Measurements from ENCODE around the gene ZNF30. TPM values are rescaled to one million over a fixed set of nuclear protein-coding genes. Genes with fewer than 3 reads are reported as not detected.
"Not testable (repeated sequence)": the region's sequence is repeated elsewhere in the genome, so short reads cannot be mapped to it uniquely, and the experiment has no call there.

The ZNF30 gene
- total RNA-seq, 1 experiment from 2014 or later = 8.3 TPM

GRCh38 chr19:34964598-34964997 is 37.9 kb downstream of the ZNF30 start:
- Mint-ChIP-seq H3K27me3 (ENCODE audit: low read depth) (peaks cover 36% of the 10 kb centered on the region), H3K27ac (no peak overlapping the region), H3K4me1 (peaks cover 19 to 31% of the 10 kb centered on the region in 2 experiments), H3K36me3 (ENCODE audit: insufficient read depth in 1 of 3, low read depth in 3 of 3) (peaks cover 29 to 40% (median 32%) of the 10 kb centered on the region in 3 experiments), H3K4me3 (peak overlapping the region; percentile 64 to 80), H3K9me3 (peaks cover 40 to 55% of the 10 kb centered on the region in 2 experiments)
- Histone ChIP-seq H3K27ac (ENCODE audit: insufficient read length, low read depth, low read length) (no peak overlapping the region), H3K56ac (ENCODE audit: insufficient read length, low read depth, low read length) (no peak overlapping the region), H3K18ac (ENCODE audit: insufficient read length, low read depth, low read length) (no peak overlapping the region), H3K4me2 (ENCODE audit: insufficient read depth, insufficient read length, low read length) (peak overlapping the region; percentile 84), H4K5ac (ENCODE audit: insufficient read length, low read depth, low read length) (no peak overlapping the region), H3K23ac (ENCODE audit: insufficient read length, low read depth, low read length) (no peak overlapping the region), H4K8ac (replicated peaks; ENCODE audit: insufficient read length, low read depth, low read length) (no peak overlapping the region), H3K23me2 (ENCODE audit: insufficient read length, low read depth, low read length, poor library complexity, severe bottlenecking) (peaks cover 6% of the 10 kb centered on the region), H2AK5ac (ENCODE audit: insufficient read length, low read length) (no peak overlapping the region), H3K4ac (ENCODE audit: low read depth, low read length) (no peak overlapping the region), H4K20me1 (ENCODE audit: control insufficient read depth, insufficient read depth, insufficient read length) (no peaks in the 10 kb centered on the region), H3K27me3 (ENCODE audit: insufficient read depth, low read length) (no peaks in the 10 kb centered on the region), H3T11ph (ENCODE audit: low read length) (no peak overlapping the region), H4K91ac (ENCODE audit: insufficient read length, low read depth, low read length) (no peak overlapping the region), H3K79me1 (ENCODE audit: insufficient read depth, low read depth, low read length, poor library complexity, severe bottlenecking) (no peaks in the 10 kb centered on the region), H3K9me3 (ENCODE audit: control insufficient read depth, low read depth, low read length) (peaks cover 19% of the 10 kb centered on the region), H3K4me1 (ENCODE audit: insufficient read depth, low read length) (peaks cover 6% of the 10 kb centered on the region; the same call in 1 of the 2 replicates), H2BK15ac (ENCODE audit: low read depth, low read length) (no peak overlapping the region), H3K79me2 (ENCODE audit: insufficient read depth, low read length) (peaks cover 2% of the 10 kb centered on the region; the same call in 1 of the 2 replicates), H2AFZ (ENCODE audit: low read length) (no peak overlapping the region), H2BK12ac (ENCODE audit: insufficient read length, low read depth, low read length) (no peak overlapping the region), H2BK20ac (ENCODE audit: low read depth, low read length, poor library complexity, severe bottlenecking) (no peak overlapping the region), H2BK5ac (ENCODE audit: insufficient read length, low read length) (no peak overlapping the region), H3K9ac (ENCODE audit: extremely low read depth, insufficient read length, low read length) (no peak overlapping the region), H2BK120ac (ENCODE audit: low read depth, low read length, poor library complexity, severe bottlenecking) (no peak overlapping the region), H3K14ac (ENCODE audit: insufficient read depth, low read length) (no peak overlapping the region)
- no peak for TF ChIP-seq CTCF (conservative IDR thresholded peaks at IDR 0.05)
- no CpG with 5 or more reads among the region's 6 CpGs for WGBS (ENCODE audit: extremely low coverage, insufficient read length, low lambda C conversion rate)
- no peak for DNase-seq

- H3K14ac ChIP-seq (ENCODE audit: insufficient read depth, low read length); H3K23ac ChIP-seq (ENCODE audit: insufficient read length, low read depth, low read length); H3K27ac ChIP-seq (ENCODE audit: insufficient read length, low read depth, low read length); H2AFZ ChIP-seq (ENCODE audit: low read length); H3K79me2 ChIP-seq (ENCODE audit: insufficient read depth, low read length); H3T11ph ChIP-seq (ENCODE audit: low read length); H4K20me1 ChIP-seq (ENCODE audit: control insufficient read depth, insufficient read depth, insufficient read length); DNase-seq; H2BK20ac ChIP-seq (ENCODE audit: low read depth, low read length, poor library complexity, severe bottlenecking); H2BK5ac ChIP-seq (ENCODE audit: insufficient read length, low read length); H3K27ac Mint-ChIP-seq; H2AK5ac ChIP-seq (ENCODE audit: insufficient read length, low read length); H2BK120ac ChIP-seq (ENCODE audit: low read depth, low read length, poor library complexity, severe bottlenecking); H3K4me2 ChIP-seq (ENCODE audit: insufficient read depth, insufficient read length, low read length); H3K4me1 ChIP-seq (ENCODE audit: insufficient read depth, low read length); H3K79me1 ChIP-seq (ENCODE audit: insufficient read depth, low read depth, low read length, poor library complexity, severe bottlenecking); H3K23me2 ChIP-seq (ENCODE audit: insufficient read length, low read depth, low read length, poor library complexity, severe bottlenecking); H3K18ac ChIP-seq (ENCODE audit: insufficient read length, low read depth, low read length); H3K9ac ChIP-seq (ENCODE audit: extremely low read depth, insufficient read length, low read length); H4K5ac ChIP-seq (ENCODE audit: insufficient read length, low read depth, low read length); H4K8ac ChIP-seq (replicated peaks; ENCODE audit: insufficient read length, low read depth, low read length); H2BK15ac ChIP-seq (ENCODE audit: low read depth, low read length); H3K4ac ChIP-seq (ENCODE audit: low read depth, low read length); H4K91ac ChIP-seq (ENCODE audit: insufficient read length, low read depth, low read length); H2BK12ac ChIP-seq (ENCODE audit: insufficient read length, low read depth, low read length); H3K56ac ChIP-seq (ENCODE audit: insufficient read length, low read depth, low read length); H3K27me3 ChIP-seq (ENCODE audit: insufficient read depth, low read length): not testable (repeated sequence)
- peaks cover 17% of the 10 kb centered on the region for H3K9me3 ChIP-seq (ENCODE audit: control insufficient read depth, low read depth, low read length)
- Mint-ChIP-seq H3K4me3 (peak overlapping the region in 1 of 2 experiments; percentile 10; a peak in 1 of 5 replicates), H3K4me1 (peaks cover 19 to 31% of the 10 kb centered on the region in 2 experiments), H3K27me3 (ENCODE audit: low read depth) (peaks cover 36% of the 10 kb centered on the region), H3K36me3 (ENCODE audit: insufficient read depth in 1 of 3, low read depth in 3 of 3) (peaks cover 28 to 38% (median 29%) of the 10 kb centered on the region in 3 experiments), H3K9me3 (peaks cover 46 to 57% of the 10 kb centered on the region in 2 experiments)
- no CpG with 5 or more reads among the region's 5 CpGs for WGBS (ENCODE audit: extremely low coverage, insufficient read length, low lambda C conversion rate)
These were observed 38.8 kb downstream of the ZNF30 start for GRCh38 chr19:34965505-34965904.

Measured in H9 (cell line).